SK-N-SH (cell line): ENCODE measurements around the gene NHLRC3. TPM values are rescaled to one million over a fixed set of nuclear protein-coding genes. Genes with fewer than 3 reads are reported as not detected.

Experiments
- CTCF ChIA-PET: fragments of 300-600, 350-600 bp; formaldehyde crosslinking; extraction: SDS; loops from one replicate; lab custom pipeline; 2021; lab: Yijun Ruan, JAX
- POLR2A ChIA-PET: fragments of 350-600 bp; sonication (Branson Sonifier 250); formaldehyde crosslinking; extraction: SDS; loops from one replicate; lab custom pipeline; 2020; ENCODE audit warnings: antibody characterized with exemption, inconsistent platforms; lab: Yijun Ruan, JAX
- DNase-seq: peaks from one replicate; pipeline ENCODE4 v3.0.0; 2012
- H2AFZ ChIP-seq: fragments of 200-600 bp; sonication (generic); 2 replicates; pipeline ENCODE4 v1.8.1; 2016; ENCODE audit warnings: antibody characterized with exemption, mild to moderate bottlenecking, low read depth
- H3F3A ChIP-seq: fragments of 200-600 bp; sonication (generic); replicated peaks from 2 replicates; pipeline ENCODE3; 2016; ENCODE audit warnings: antibody characterized with exemption, mild to moderate bottlenecking; ENCODE audit not compliant: insufficient read depth
- H3K27ac ChIP-seq, 2 experiments: fragments of 200-500 bp in 1 of 2; fragments of 200-600 bp in 1 of 2; sonication (Bioruptor generic) in 1 of 2; sonication (generic), shearing (Covaris generic) in 1 of 2; 2 replicates each; pipeline versions ENCODE4 v1.5.1 to v1.6.1; 2014 to 2016; ENCODE audit warnings: low read depth in 2 of 2, inconsistent platforms in 1 of 2, low read length in 1 of 2, mild to moderate bottlenecking in 1 of 2, mixed read lengths in 1 of 2
- H3K27me3 ChIP-seq: fragments of 200-600 bp; sonication (generic), shearing (Covaris generic); 2 replicates; pipeline ENCODE4 v1.6.1; 2016; ENCODE audit warnings: mixed run types; ENCODE audit not compliant: insufficient read depth
- H3K36me3 ChIP-seq, 2 experiments: fragments of 200-500 bp in 1 of 2; fragments of 200-600 bp in 1 of 2; sonication (Bioruptor generic) in 1 of 2; sonication (generic) in 1 of 2; replicated peaks in 1 of 2; 2 replicates each; pipeline versions ENCODE3 to v1.5.1; 2014 to 2016; ENCODE audit warnings: low read length in 1 of 2, mild to moderate bottlenecking in 1 of 2; ENCODE audit not compliant: insufficient read depth in 2 of 2, control insufficient read depth in 1 of 2
- H3K4me1 ChIP-seq, 2 experiments: fragments of 200-500 bp in 1 of 2; fragments of 200-600 bp in 1 of 2; sonication (Bioruptor generic) in 1 of 2; sonication (generic), shearing (Covaris generic) in 1 of 2; 2 replicates each; pipeline versions ENCODE4 v1.5.1 to v1.6.1; 2014 to 2016; ENCODE audit warnings: low read depth in 1 of 2, low read length in 1 of 2, mixed run types in 1 of 2; ENCODE audit not compliant: insufficient read depth in 2 of 2, control insufficient read depth in 1 of 2
- H3K4me2 ChIP-seq: fragments of 200-600 bp; sonication (generic), shearing (Covaris generic); 2 replicates; pipeline ENCODE4 v1.6.1; 2017; ENCODE audit warnings: mixed run types
- H3K4me3 ChIP-seq, 2 experiments: fragments of 200-500 bp in 1 of 2; fragments of 200-600 bp in 1 of 2; sonication (Bioruptor generic) in 1 of 2; sonication (generic), shearing (Covaris generic) in 1 of 2; 2 replicates each; pipeline versions ENCODE4 v1.5.1 to v1.8.1; 2014 to 2016; ENCODE audit warnings: low read depth in 2 of 2, inconsistent platforms in 1 of 2, low read length in 1 of 2, mild to moderate bottlenecking in 1 of 2, mixed read lengths in 1 of 2, moderate library complexity in 1 of 2
- H3K79me2 ChIP-seq: fragments of 200-600 bp; sonication (generic); 2 replicates; pipeline ENCODE4 v1.8.1; 2017; ENCODE audit warnings: mild to moderate bottlenecking; ENCODE audit not compliant: insufficient read depth
- H3K9ac ChIP-seq: fragments of 200-600 bp; sonication (generic); 2 replicates; pipeline ENCODE4 v1.6.1; 2017; ENCODE audit warnings: mixed run types
- H3K9me2 ChIP-seq: fragments of 200-600 bp; sonication (generic); 2 replicates; pipeline ENCODE4 v1.6.1; 2017; ENCODE audit warnings: mixed run types
- H3K9me3 ChIP-seq: fragments of 200-600 bp; sonication (generic); 2 replicates; pipeline ENCODE4 v1.6.1; 2017; ENCODE audit warnings: mixed run types, mild to moderate bottlenecking, moderate library complexity
- H4K20me1 ChIP-seq: fragments of 200-600 bp; sonication (generic); 2 replicates; pipeline ENCODE4 v1.6.1; 2017; ENCODE audit warnings: mild to moderate bottlenecking, mixed run types; ENCODE audit not compliant: insufficient read depth
- CTCF ChIP-seq: fragments of 200-600 bp; sonication (generic); IDR thresholded peaks from 2 replicates; pipeline ENCODE4 v1.6.1; 2017; ENCODE audit warnings: antibody characterized with exemption, mild to moderate bottlenecking, moderate library complexity
- FOXJ3 ChIP-seq: sonication (generic); formaldehyde crosslinking; IDR thresholded peaks from 2 replicates; pipeline ENCODE4 v1.5.1; 2020; ENCODE audit warnings: mild to moderate bottlenecking, missing genetic modification reagents
- FOXM1 ChIP-seq: IDR thresholded peaks from 2 replicates; pipeline ENCODE4 v1.4.0; 2012; ENCODE audit warnings: low read depth, mild to moderate bottlenecking
- GABPA ChIP-seq: IDR thresholded peaks from 2 replicates; pipeline ENCODE4 v1.4.0; 2012; ENCODE audit warnings: low read depth, mild to moderate bottlenecking
- GATA2 ChIP-seq: sonication (generic); formaldehyde crosslinking; IDR thresholded peaks from 2 replicates; pipeline ENCODE4 v1.5.0; 2020; ENCODE audit warnings: mild to moderate bottlenecking, missing genetic modification reagents
- MEF2A ChIP-seq: IDR thresholded peaks from 2 replicates; pipeline ENCODE4 v1.4.0; 2012; ENCODE audit warnings: low read depth, borderline replicate concordance
- MXI1 ChIP-seq: IDR thresholded peaks from 2 replicates; pipeline ENCODE4 v1.6.1; 2012; ENCODE audit warnings: mild to moderate bottlenecking, low read depth, low read length, improper control_type of control experiment
- NFIC ChIP-seq: IDR thresholded peaks from 2 replicates; pipeline ENCODE4 v1.4.0; 2012; ENCODE audit warnings: borderline replicate concordance
- PBX3 ChIP-seq: IDR thresholded peaks from 2 replicates; pipeline ENCODE4; 2012
- POLR2AphosphoS5 ChIP-seq: IDR thresholded peaks from 2 replicates; pipeline ENCODE4 v1.6.1; 2012; ENCODE audit warnings: low read depth, low read length
- RAD21 ChIP-seq: IDR thresholded peaks from 2 replicates; pipeline ENCODE4 v1.6.1; 2012; ENCODE audit warnings: mild to moderate bottlenecking, low read length
- RFX5 ChIP-seq: IDR thresholded peaks from 2 replicates; pipeline ENCODE4 v1.6.1; 2012; ENCODE audit warnings: mild to moderate bottlenecking, improper control_type of control experiment, low read length
- RXRA ChIP-seq: IDR thresholded peaks from 2 replicates; pipeline ENCODE4 v1.4.0; 2012; ENCODE audit warnings: low read depth, mild to moderate bottlenecking, borderline replicate concordance
- SMC3 ChIP-seq: IDR thresholded peaks from 2 replicates; pipeline ENCODE4 v1.6.1; 2012; ENCODE audit warnings: low read depth, low read length, improper control_type of control experiment
- TEAD4 ChIP-seq: IDR thresholded peaks from 2 replicates; pipeline ENCODE4 v1.4.0; 2012; ENCODE audit warnings: mild to moderate bottlenecking, borderline replicate concordance; ENCODE audit not compliant: insufficient read depth
- USF1 ChIP-seq: IDR thresholded peaks from 2 replicates; pipeline ENCODE4 v1.4.0; 2012; ENCODE audit warnings: low read depth, borderline replicate concordance
- USF2 ChIP-seq: fragments of 150-350 bp; IDR thresholded peaks from 2 replicates; pipeline ENCODE4 v1.6.1; 2017; ENCODE audit warnings: antibody characterized with exemption, low read length, low read depth, borderline replicate concordance
- YY1 ChIP-seq: IDR thresholded peaks from 2 replicates; pipeline ENCODE4 v1.4.0; 2012; ENCODE audit warnings: low read depth, mild to moderate bottlenecking
- WGBS: methylation state at CpG from one replicate; pipeline ENCODE4 v1.1.6; 2017; ENCODE audit warnings: low lambda C conversion rate; 5-methylcytosine and 5-hydroxymethylcytosine counted together
- polyA plus RNA-seq, 3 experiments: library from polyadenylated mRNA; depleted of rRNA; stranded (reverse); fragments of >200 nt; gene quantifications; 2 replicates each; pipeline ENCODE4 v1.2.3, GENCODE V29; 2012

Gene NHLRC3
- polyA plus RNA-seq, 1 of the 3 experiments (the other 2 are of a cell fraction), result 7.1 TPM

GRCh38 chr13:39051157-39051556 lies 12.9 kb downstream of the NHLRC3 start:
- H2AFZ ChIP-seq, result 0 out of 2 replicates have a peak overlapping the region, but pooled peaks have one; percentile 25
- 58% methylated on average over 1 of the region's 1 CpG for WGBS
- no peak overlapping the region for H3K27ac ChIP-seq
- H3K9me3 ChIP-seq, result no peaks in the 10 kb centered on the region
- no peak overlapping the region for H3K4me2 ChIP-seq
- H4K20me1 ChIP-seq, result no peaks in the 10 kb centered on the region
- no peaks in the 10 kb centered on the region for H3K79me2 ChIP-seq
- CTCF ChIA-PET, result interaction anchor here (0.6 to 2.1 kb wide), 11 partner anchors 11 to 631 kb away, joined by 3 to 16 read pairs (median 4); no protein-coding TSS in a partner anchor
- TF ChIP-seq FOXJ3 (CRISPR knock-in tag) (no peak), USF2 (no peak), CTCF (peak; percentile 66), RAD21 (peak; percentile 76), SMC3 (peak; percentile 47), MXI1 (no peak)
- no peaks in the 10 kb centered on the region for H3F3A ChIP-seq
- DNase-seq, result peak; percentile 21
- no peaks in the 10 kb centered on the region; a peak in 1 of 4 replicates for H3K4me1 ChIP-seq
- POLR2A ChIA-PET, result no interaction called here
- H3K27me3 ChIP-seq, result no peaks in the 10 kb centered on the region
- no peak overlapping the region for H3K9ac ChIP-seq
- H3K9me2 ChIP-seq, result no peaks in the 10 kb centered on the region
- no peaks in the 10 kb centered on the region for H3K36me3 ChIP-seq
- no peak overlapping the region; a peak in 1 of 4 replicates for H3K4me3 ChIP-seq

- H3K27me3 ChIP-seq, result no peaks in the 10 kb centered on the region
- DNase-seq, result no peak
- no peak overlapping the region for H3K4me3 ChIP-seq
- no peak overlapping the region for H2AFZ ChIP-seq
- no peaks in the 10 kb centered on the region for H3K9me2 ChIP-seq
- H3K9ac ChIP-seq, result no peak overlapping the region
- H3K4me1 ChIP-seq, result no peaks in the 10 kb centered on the region; a peak in 1 of 4 replicates
- no peaks in the 10 kb centered on the region for H3K36me3 ChIP-seq
- ChIA-PET POLR2A (no interaction called here), CTCF (interaction anchor here (1.4 kb wide), 1 partner anchor 563 kb away, joined by 4 read pairs; no protein-coding TSS in a partner anchor)
- WGBS, result 85% methylated on average over 5 of the region's 6 CpGs
- H3K79me2 ChIP-seq, result no peaks in the 10 kb centered on the region
- H3F3A ChIP-seq, result no peaks in the 10 kb centered on the region
- no peak overlapping the region for H3K4me2 ChIP-seq
- H4K20me1 ChIP-seq, result no peaks in the 10 kb centered on the region
- TF ChIP-seq POLR2AphosphoS5 (no peak), NFIC (no peak), GATA2 (CRISPR knock-in tag) (no peak), CTCF (no peak), MEF2A (no peak), MXI1 (no peak), RXRA (no peak), TEAD4 (no peak), PBX3 (no peak), YY1 (no peak), USF1 (no peak), GABPA (no peak), FOXM1 (no peak), RFX5 (no peak), RAD21 (no peak)
- no peak overlapping the region for H3K27ac ChIP-seq
- H3K9me3 ChIP-seq, result no peaks in the 10 kb centered on the region
These were observed 14.7 kb downstream of the NHLRC3 start for GRCh38 chr13:39052944-39053343.
